Measurements from ENCODE around the gene THADA. TPM values are rescaled to one million over a fixed set of nuclear protein-coding genes. Genes with fewer than 3 reads are reported as not detected.

The THADA gene
- total RNA-seq, 1 experiment from 2014 or later: 37.4 TPM

DNA sequence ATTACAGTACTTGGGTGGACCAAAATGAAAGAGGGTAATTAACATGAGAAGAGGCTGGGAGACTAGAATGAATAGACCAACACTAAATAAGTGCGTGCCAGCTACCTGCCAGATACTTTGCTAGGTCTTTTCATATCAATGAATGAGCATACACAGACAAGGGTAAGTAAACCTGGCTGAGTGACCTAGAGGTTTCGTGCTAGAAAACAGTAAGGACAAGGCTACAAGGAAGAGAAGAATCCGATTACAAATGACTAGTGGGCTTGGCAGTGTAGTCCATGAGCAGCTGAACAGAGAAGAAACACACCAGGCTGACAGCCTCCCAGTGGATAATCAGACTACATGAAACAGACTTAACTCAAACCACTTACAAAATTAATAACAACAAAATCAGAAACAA lies 64.6 kb downstream of the THADA start:
- H3K9me3 ChIP-seq: no peaks in the 10 kb centered on the region
- H3K4me3 ChIP-seq: no peak overlapping the region
- H3K36me3 ChIP-seq: peaks cover 21% of the 10 kb centered on the region
- DNase-seq: no peak
- no peaks in the 10 kb centered on the region for H3K27me3 ChIP-seq

GRCh38 chr2:43526994-43527393 lies 68.8 kb downstream of the THADA start:
- Histone ChIP-seq H3K36me3 (peaks cover 19% of the 10 kb centered on the region), H3K9me3 (no peaks in the 10 kb centered on the region), H3K4me3 (no peak overlapping the region), H3K27me3 (no peaks in the 10 kb centered on the region)
- no peak for DNase-seq

DNA sequence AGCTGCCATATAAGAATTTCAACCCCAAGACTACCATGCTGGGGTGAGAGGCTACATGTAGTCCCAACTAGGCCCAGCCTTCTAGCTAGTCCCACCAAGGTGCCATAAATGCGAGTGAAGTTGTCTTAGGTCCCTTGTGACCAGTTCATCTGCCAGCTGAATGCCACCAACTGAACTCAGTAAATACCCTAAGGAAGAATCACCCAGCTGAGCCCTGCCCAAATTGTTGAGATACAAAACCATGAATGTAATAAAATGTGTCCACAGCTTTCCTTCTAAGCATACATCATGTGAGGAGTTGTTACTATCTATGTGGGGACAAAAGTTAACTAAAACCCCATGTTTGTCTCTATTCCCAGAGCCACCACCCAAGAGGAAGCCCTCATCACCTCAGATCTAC lies 70.3 kb downstream of the THADA start:
- Histone ChIP-seq H3K9me3 (no peaks in the 10 kb centered on the region), H3K27me3 (no peaks in the 10 kb centered on the region), H3K36me3 (peaks cover 19% of the 10 kb centered on the region), H3K4me3 (no peak overlapping the region)
- no peak for DNase-seq

DNA sequence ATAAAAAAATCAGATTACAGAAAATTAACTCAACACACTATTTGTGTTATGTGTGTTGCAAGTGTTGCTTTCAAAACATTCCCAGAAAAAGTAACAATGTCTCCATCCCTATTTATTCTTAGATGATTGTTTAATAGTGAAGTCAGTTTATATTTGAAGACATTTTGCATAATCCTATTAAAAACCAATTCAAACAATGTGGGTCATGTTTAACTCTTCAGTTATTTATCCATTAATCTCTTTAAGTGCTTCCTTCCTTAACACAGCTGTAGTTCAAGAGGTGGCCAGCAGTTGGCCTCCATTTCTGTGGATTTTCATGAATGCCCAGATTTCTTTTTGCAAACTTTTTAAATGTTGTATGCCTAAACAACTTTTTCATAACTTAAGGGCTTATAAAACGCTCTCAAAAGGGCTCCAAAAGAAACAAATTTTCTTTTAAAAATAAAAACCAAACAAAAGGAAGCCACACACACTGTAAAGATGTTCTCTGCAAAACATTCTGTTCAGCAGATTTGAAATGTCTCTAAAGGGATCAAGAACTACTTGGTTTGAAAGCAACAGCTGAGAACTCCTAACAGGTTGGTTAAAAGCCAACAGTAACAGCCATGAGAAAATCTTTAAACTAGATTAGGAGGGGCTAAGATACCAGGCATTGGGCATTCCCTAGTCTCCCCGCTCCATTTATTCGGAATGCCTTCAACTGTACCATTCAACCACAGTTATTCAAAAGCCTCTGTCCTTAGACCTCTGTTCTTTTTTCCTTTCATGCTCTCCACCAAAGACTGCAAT lies 71.5 kb downstream of the THADA start:
- no peak overlapping the region for H3K4me3 ChIP-seq
- DNase-seq: no peak
- no peaks in the 10 kb centered on the region for H3K27me3 ChIP-seq
- H3K9me3 ChIP-seq: no peaks in the 10 kb centered on the region
- H3K36me3 ChIP-seq: peaks cover 19% of the 10 kb centered on the region

DNA sequence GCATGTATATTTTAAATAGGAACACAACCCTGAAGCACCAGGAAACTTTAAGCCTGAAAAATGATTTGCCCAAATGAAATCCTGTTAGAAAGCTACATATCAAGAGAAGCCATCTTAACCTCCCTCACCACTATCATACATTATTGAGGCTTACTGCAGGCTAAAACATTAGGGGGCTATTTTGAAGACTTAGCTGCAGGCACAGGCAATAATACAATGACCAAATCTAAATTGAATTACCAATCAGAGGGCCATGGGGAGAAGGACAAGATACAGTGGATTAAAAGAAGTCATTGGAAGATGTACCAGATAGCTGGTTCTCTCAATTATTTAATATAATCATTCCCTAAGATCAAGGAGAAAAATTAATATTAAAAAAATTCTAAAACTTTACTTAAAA lies 73.7 kb downstream of the THADA start:
- Histone ChIP-seq H3K4me3 (no peak overlapping the region), H3K36me3 (peaks cover 19% of the 10 kb centered on the region), H3K9me3 (no peaks in the 10 kb centered on the region), H3K27me3 (no peaks in the 10 kb centered on the region)
- no peak for DNase-seq

- Histone ChIP-seq H3K4me3 (no peak overlapping the region), H3K36me3 (peaks cover 17% of the 10 kb centered on the region), H3K9me3 (no peaks in the 10 kb centered on the region), H3K27me3 (no peaks in the 10 kb centered on the region)
- DNase-seq: no peak
These were observed 74.3 kb downstream of the THADA start for GRCh38 chr2:43521568-43521967.

DNA sequence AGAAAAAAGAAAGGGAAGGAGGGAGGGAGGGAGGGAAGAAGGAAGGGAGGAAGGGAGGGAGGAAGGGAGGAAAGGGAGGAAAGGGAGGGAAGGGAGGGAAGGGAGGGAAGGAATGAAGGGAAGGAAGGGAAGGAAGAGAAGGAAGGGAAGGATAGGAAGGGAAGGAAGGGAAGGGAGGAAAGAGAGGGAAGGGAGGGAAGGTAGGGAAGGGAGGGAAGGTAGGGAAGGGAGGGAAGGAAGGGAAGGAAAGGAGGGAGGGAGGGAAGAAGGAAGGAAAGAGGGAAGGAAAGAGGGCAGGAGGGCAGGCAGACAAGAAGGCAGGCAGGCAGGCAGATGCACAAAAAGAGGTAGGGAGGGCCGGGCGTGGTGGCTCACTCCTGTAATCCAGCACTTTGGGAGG lies 74.9 kb downstream of the THADA start:
- H3K4me3 ChIP-seq: no peak overlapping the region
- H3K27me3 ChIP-seq: no peaks in the 10 kb centered on the region
- H3K36me3 ChIP-seq: peaks cover 11% of the 10 kb centered on the region
- DNase-seq: no peak
- no peaks in the 10 kb centered on the region for H3K9me3 ChIP-seq

DNA sequence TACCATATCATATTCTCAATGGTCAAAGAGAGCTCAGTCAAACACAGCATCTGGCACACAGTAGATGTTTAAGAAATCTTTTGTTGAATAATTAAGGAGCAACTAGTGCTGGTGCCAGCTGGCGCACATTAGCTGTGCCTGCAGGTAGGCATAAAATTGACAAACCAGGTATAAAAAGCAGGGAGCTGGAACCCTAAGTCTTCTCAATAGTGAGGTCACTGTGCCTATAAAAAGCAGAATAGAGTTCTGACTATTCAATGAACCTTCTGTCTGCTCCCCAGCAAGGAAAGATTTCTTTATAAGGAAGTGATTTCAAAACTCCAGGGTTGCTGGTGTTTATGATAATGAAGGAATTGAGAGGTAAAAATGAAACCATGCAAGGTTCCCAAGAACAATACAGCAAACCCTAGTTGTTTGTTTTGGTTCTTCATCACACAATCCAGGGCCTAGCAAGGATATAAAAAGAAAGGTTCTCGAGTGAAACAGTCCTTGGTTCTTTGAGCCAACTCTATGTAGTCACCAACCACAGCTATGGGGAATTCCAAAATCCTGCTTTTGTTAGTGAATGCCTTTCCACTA lies 76.1 kb downstream of the THADA start:
- DNase-seq: peak; percentile 58
- no peak overlapping the region for H3K4me3 ChIP-seq
- peaks cover 2% of the 10 kb centered on the region; the same call in 1 of the 2 replicates for H3K36me3 ChIP-seq
- no peaks in the 10 kb centered on the region for H3K9me3 ChIP-seq
- H3K27me3 ChIP-seq: no peaks in the 10 kb centered on the region

- Histone ChIP-seq H3K4me3 (no peak overlapping the region), H3K36me3 (peaks cover 2% of the 10 kb centered on the region; the same call in 1 of the 2 replicates), H3K27me3 (no peaks in the 10 kb centered on the region), H3K9me3 (no peaks in the 10 kb centered on the region)
- DNase-seq: no peak
These were observed 77.1 kb downstream of the THADA start for GRCh38 chr2:43518718-43519117.

- no peak overlapping the region for H3K4me3 ChIP-seq
- H3K36me3 ChIP-seq: no peaks in the 10 kb centered on the region; the same call in 1 of the 2 replicates
- H3K27me3 ChIP-seq: no peaks in the 10 kb centered on the region
- H3K9me3 ChIP-seq: no peaks in the 10 kb centered on the region
- DNase-seq: no peak
These were observed 77.7 kb downstream of the THADA start for GRCh38 chr2:43518181-43518580.

GRCh38 chr2:43515807-43516497 lies 79.9 kb downstream of the THADA start:
- H3K36me3 ChIP-seq: peaks cover 11% of the 10 kb centered on the region; the same call in 1 of the 2 replicates

DNA sequence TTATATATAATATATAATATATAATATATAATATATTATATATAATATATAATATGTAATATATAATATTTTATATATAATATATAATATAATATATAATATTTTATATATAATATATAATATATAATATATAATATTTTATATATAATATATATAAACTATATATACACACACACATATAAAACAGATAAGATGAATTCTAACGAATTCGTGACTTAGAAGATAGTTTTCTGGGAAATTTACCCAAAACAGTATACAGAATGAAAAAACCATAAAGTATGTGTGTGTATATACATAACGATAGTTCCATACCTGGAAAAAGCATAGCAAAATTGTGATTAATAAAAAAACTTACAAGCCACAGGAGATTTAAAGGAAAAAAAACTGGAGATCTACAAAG lies 80.6 kb downstream of the THADA start:
- Histone ChIP-seq H3K27me3 (no peaks in the 10 kb centered on the region), H3K9me3 (no peaks in the 10 kb centered on the region), H3K4me3 (no peak overlapping the region), H3K36me3 (peaks cover 11% of the 10 kb centered on the region; the same call in 1 of the 2 replicates)
- DNase-seq: no peak

More at GRCh38 chr2:43515807-43516497, 79.9 kb downstream of the THADA start:
- no peak overlapping the region for H3K4me3 ChIP-seq
- no peak for DNase-seq
- H3K9me3 ChIP-seq: no peaks in the 10 kb centered on the region
- no peaks in the 10 kb centered on the region for H3K27me3 ChIP-seq

GRCh38 chr2:43513796-43514195 lies 82.0 kb downstream of the THADA start:
- Histone ChIP-seq H3K36me3 (peaks cover 13% of the 10 kb centered on the region), H3K9me3 (no peaks in the 10 kb centered on the region), H3K4me3 (no peak overlapping the region), H3K27me3 (no peaks in the 10 kb centered on the region)
- no peak for DNase-seq

DNA sequence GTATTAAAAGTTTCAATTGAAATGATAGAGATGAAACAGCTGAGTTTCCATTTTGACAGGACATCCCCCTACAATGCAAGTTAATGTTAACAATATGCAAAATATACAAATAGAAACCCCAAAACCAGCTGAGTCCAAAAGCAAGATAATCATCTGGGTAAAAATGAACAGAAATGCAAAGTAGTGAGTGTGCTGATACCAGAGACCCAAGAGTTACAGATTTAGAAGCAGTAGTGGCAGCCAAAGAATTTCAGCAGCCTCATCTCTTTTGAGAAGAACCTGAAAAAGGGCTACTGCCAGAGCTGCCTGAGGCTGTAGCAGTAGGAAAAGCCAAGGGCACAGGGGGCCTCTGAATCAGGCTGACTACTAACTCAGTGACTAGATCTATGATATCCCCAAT lies 82.6 kb downstream of the THADA start:
- peaks cover 13% of the 10 kb centered on the region for H3K36me3 ChIP-seq
- DNase-seq: no peak

DNA sequence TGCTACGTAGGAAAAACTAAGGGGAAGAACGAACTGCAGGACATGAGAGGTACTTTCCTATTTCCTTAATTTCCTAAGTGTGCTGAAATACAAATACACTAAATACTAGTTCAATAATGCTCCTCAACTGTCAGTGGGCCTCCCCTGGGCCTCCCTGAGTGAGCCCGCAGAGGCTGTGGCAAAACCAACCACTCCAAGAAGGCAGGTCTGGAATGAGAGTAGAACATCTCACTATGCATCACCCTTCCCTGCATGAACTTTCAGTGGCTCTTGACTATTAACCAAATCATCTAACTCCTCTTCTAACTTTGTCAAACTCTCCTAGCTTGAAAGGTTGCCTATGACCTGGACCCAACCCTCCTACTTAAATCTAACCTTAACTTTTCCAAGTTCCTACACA lies 84.6 kb downstream of the THADA start:
- no peaks in the 10 kb centered on the region for H3K9me3 ChIP-seq
- DNase-seq: no peak

More for the DNA sequence above, 82.6 kb downstream of the THADA start:
- H3K4me3 ChIP-seq: no peak overlapping the region
- no peaks in the 10 kb centered on the region for H3K27me3 ChIP-seq
- no peaks in the 10 kb centered on the region for H3K9me3 ChIP-seq

DNA sequence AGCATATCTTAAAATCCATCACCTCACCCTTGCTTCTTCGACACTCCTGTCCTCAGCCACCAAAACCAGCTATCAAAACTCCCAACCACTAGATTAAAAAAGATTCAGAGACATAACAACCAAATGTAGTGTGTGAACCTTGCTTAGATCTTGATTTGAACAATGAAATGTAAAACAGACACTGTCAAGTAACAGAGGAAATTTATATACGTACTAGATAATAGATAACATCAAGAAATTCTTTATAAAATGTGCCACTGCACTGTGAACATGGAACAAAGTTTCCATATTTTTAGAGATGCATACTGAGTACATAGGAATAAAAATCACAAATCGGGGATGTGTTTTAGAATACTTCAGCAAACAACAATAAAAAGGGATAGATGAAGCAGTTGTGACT lies 86.0 kb downstream of the THADA start:
- no peaks in the 10 kb centered on the region for H3K27me3 ChIP-seq
- H3K4me3 ChIP-seq: no peak overlapping the region
- H3K36me3 ChIP-seq: peaks cover 18% of the 10 kb centered on the region
- H3K9me3 ChIP-seq: no peaks in the 10 kb centered on the region
- DNase-seq: no peak

More for the DNA sequence above, 84.6 kb downstream of the THADA start:
- peaks cover 16% of the 10 kb centered on the region for H3K36me3 ChIP-seq
- H3K27me3 ChIP-seq: no peaks in the 10 kb centered on the region
- no peak overlapping the region for H3K4me3 ChIP-seq

DNA sequence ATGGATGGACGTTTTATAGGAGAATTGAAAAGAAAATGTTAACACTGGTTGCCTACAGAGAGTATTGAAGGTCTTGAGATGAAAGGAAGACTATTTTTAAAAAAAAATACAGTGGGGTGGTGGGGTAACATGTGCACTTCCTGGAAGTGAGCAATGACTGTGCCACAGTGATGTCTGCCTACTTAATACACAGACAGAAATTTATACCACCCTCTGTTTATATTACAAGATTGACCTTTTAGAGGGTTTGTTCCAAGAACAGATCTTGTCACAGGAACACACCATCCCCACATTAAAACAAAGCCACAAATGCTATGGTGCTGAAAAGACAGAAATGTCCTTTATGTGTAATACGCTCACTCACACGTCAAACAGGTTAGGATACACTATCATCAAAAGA lies 87.6 kb downstream of the THADA start:
- no peak for DNase-seq
- no peaks in the 10 kb centered on the region for H3K9me3 ChIP-seq
- H3K4me3 ChIP-seq: no peak overlapping the region

More for the DNA sequence above, 87.6 kb downstream of the THADA start:
- peaks cover 19% of the 10 kb centered on the region for H3K36me3 ChIP-seq
- no peaks in the 10 kb centered on the region for H3K27me3 ChIP-seq

All from MG63 (cell line).